ENCODE measurements around the gene TARM1. TPM values are rescaled to one million over a fixed set of nuclear protein-coding genes. Genes with fewer than 3 reads are reported as not detected.
"Not testable (repeated sequence)": the region's sequence is repeated elsewhere in the genome, so short reads cannot be mapped to it uniquely, and the experiment has no call there.

The TARM1 gene
- total and polyA plus RNA-seq, 9 donors, result 0.14 to 0.27 (median 0.27) TPM; not detected in 6

DNA sequence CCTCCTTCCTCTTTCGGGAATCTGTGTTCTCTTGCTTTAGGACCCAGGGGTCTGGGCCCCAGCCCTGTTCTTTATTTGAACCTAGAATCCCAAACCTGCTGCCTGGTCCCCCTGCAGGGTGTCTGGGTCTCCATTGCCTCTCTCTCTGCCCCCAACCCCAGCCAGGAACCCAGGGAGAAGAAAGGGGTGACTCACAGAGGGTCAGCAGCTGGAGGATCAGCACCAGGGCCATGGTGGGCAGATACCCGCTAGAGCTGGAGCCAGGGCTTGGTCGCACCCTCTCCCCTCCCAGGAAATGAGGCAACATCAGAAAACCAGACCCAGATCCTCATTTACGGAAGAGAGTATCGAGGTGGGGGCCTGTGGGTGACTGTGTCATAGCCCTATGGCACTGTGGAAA, 19.4 kb upstream of the TARM1 start, which contains the start of gene OSCAR:
Gene OSCAR (minus strand): TSS at position 243 of the 400 bp plus-strand sequence. CDS start 11 bp downstream, at position 232.
- 60% methylated on average over 2 of the region's 5 CpGs for WGBS (ENCODE audit: insufficient coverage)
- Histone ChIP-seq H3K27ac (ENCODE audit: low read length) (peak within 1 kb of the TSS; percentile 13), H3K4me3 (ENCODE audit: low read length) (no peak within 1 kb of the TSS), H3K27me3 (ENCODE audit: control insufficient read depth, insufficient read depth, low read length) (peaks cover 19% of the 10 kb centered on the region), H3K4me1 (ENCODE audit: control insufficient read depth, insufficient read depth, low read length) (peaks cover 12% of the 10 kb centered on the region), H3K36me3 (ENCODE audit: control insufficient read depth, insufficient read depth, low read length) (peaks cover 7% of the 10 kb centered on the region), H3K9me3 (replicated peaks; ENCODE audit: control insufficient read depth, low read depth, low read length) (no peaks in the 10 kb centered on the region)
- peak; percentile 43 for DNase-seq

DNA sequence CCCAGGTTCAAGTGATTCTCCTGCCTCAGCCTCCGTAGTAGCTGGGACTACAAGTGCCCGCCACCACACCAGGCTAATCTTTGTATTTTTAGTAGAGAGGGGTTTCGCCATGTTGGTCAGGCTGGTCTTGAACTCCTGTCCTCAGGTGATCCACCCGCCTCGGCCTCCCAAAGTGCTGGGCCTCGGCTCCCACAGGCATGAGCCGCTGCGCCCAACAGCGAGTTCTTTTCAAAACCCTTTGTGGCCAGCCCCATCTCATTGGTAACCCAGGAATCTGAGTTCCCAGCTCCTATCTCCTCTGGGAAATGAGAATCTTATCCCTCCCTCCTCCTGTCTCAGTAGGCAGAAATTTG, 18.7 kb upstream of the TARM1 start:
- H3K27ac ChIP-seq (ENCODE audit: low read length); H3K4me3 ChIP-seq (ENCODE audit: low read length); DNase-seq; H3K36me3 ChIP-seq (ENCODE audit: control insufficient read depth, insufficient read depth, low read length); H3K9me3 ChIP-seq (replicated peaks; ENCODE audit: control insufficient read depth, low read depth, low read length): not testable (repeated sequence)
- Histone ChIP-seq H3K27me3 (ENCODE audit: control insufficient read depth, insufficient read depth, low read length) (peaks cover 26% of the 10 kb centered on the region), H3K4me1 (ENCODE audit: control insufficient read depth, insufficient read depth, low read length) (peaks cover 13% of the 10 kb centered on the region)
- 75% methylated on average over 7 of the region's 9 CpGs for WGBS (ENCODE audit: insufficient coverage)

GRCh38 chr19:54099190-54099902, 18.2 kb upstream of the TARM1 start:
- Histone ChIP-seq H3K4me1 (ENCODE audit: control insufficient read depth, insufficient read depth, low read length) (peaks cover 13% of the 10 kb centered on the region), H3K27me3 (ENCODE audit: control insufficient read depth, insufficient read depth, low read length) (peaks cover 32% of the 10 kb centered on the region), H3K9me3 (replicated peaks; ENCODE audit: control insufficient read depth, low read depth, low read length) (no peaks in the 10 kb centered on the region), H3K27ac (ENCODE audit: low read length) (no peak overlapping the region), H3K36me3 (ENCODE audit: control insufficient read depth, insufficient read depth, low read length) (peaks cover 2% of the 10 kb centered on the region), H3K4me3 (ENCODE audit: low read length) (no peak overlapping the region)
- WGBS (ENCODE audit: insufficient coverage), result 80% methylated on average over 7 of the region's 12 CpGs
- DNase-seq, result no peak

DNA sequence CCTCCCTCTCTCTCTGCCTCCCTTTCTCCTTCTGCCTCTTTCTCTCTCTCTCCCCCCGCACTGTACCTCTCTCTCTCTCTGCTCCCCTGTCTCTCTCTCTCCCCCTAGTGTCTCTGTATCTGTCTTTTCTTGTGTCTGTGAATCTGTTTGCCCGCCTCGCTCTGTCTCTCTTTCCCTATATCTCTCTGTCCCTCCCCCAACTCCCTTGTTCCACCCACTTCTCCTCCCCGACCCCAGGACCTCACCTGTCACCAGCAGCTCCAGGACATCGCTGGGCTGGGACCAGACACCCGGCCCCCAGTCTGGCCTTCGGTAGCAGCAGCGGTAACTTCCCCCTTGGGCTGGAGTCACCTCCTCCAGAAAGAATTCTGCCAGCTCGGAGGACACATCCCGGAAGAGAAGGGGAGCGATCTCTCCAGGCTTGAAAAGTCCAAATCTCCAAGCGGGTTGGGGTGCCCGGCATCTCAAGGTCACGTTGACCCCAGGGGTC, 15.5 kb upstream of the TARM1 start:
- peaks cover 6% of the 10 kb centered on the region for H3K4me1 ChIP-seq (ENCODE audit: control insufficient read depth, insufficient read depth, low read length)
- DNase-seq, result no peak
- H3K4me3 ChIP-seq (ENCODE audit: low read length), result no peak overlapping the region
- no peaks in the 10 kb centered on the region for H3K9me3 ChIP-seq (replicated peaks; ENCODE audit: control insufficient read depth, low read depth, low read length)
- peaks cover 33% of the 10 kb centered on the region for H3K27me3 ChIP-seq (ENCODE audit: control insufficient read depth, insufficient read depth, low read length)
- WGBS (ENCODE audit: insufficient coverage), result 4% methylated on average over 14 of the region's 14 CpGs
- H3K27ac ChIP-seq (ENCODE audit: low read length), result no peak overlapping the region
- H3K36me3 ChIP-seq (ENCODE audit: control insufficient read depth, insufficient read depth, low read length), result no peaks in the 10 kb centered on the region

DNA sequence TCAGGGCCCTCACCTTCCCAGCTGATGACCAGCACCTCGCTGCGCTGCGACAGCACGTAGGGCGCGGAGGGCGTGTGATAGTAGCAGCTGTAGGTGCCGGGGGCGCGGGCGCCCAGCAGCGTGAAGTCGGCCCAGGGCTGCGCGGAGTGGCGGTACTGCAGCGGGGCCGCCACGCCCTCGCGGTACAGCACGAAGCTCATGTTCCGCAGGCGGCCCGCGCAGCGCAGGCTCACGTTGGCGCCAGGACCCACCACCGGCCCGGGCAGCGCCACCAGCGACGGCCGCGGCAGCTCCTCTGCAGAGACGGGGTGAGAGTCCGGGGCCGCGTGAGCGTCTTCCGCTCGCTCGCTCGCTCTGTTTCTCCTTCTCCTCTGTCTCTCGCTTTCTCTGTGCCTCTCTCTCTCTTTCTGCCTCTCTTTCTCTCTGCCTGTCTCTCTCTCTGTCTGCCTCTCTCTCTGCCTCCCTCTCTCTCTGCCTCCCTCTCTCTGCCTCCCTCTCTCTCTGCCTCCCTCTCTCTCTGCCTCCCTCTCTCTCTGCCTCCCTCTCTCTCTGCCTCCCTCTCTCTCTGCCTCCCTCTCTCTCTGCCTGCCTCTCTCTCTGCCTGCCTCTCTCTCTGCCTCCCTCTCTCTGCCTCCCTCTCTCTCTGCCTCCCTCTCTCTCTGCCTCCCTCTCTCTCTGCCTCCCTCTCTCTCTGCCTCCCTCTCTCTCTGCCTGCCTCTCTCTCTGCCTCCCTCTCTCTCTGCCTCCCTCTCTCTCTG, 14.9 kb upstream of the TARM1 start:
- H3K9me3 ChIP-seq (replicated peaks; ENCODE audit: control insufficient read depth, low read depth, low read length); H3K27ac ChIP-seq (ENCODE audit: low read length); H3K4me1 ChIP-seq (ENCODE audit: control insufficient read depth, insufficient read depth, low read length); H3K36me3 ChIP-seq (ENCODE audit: control insufficient read depth, insufficient read depth, low read length); H3K4me3 ChIP-seq (ENCODE audit: low read length): not testable (repeated sequence)
- H3K27me3 ChIP-seq (ENCODE audit: control insufficient read depth, insufficient read depth, low read length), result peaks cover 34% of the 10 kb centered on the region
- under 1% methylated on average over 46 of the region's 46 CpGs for WGBS (ENCODE audit: insufficient coverage)
- peak; percentile 39 for DNase-seq

GRCh38 chr19:54095136-54095858, 14.1 kb upstream of the TARM1 start:
- H3K4me3 ChIP-seq (ENCODE audit: low read length), result no peak overlapping the region
- 66% methylated on average over 22 of the region's 22 CpGs for WGBS (ENCODE audit: insufficient coverage)

DNA sequence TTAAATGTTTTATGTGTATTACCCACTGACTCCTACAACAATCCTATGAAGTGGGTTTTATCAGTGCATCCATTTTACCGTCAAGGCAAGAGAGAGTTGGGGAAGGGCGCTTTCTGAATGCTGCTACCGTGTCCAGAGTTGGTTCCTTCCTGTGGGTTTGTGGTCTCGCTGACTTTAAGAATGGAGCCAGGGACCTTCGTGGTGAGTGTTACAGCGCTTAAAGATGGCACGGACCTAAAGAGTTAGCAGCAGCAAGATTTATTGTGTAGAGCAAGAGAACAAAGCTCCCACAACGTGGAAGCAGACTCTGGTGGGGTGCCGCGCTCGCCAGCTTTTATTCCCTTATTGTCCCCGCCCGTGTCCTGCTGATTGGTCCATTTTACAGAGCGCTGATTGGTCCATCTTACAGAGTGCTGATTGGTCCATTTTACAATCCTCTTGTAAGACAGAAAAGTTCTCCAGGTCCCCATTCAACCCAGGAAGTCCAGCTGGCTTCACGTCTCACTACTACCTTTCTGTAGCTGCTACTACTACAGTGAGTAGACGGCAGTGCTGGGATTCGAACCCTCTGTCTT, 13.3 kb upstream of the TARM1 start:
- H3K4me3 ChIP-seq (ENCODE audit: low read length), result no peak overlapping the region
- H3K27ac ChIP-seq (ENCODE audit: low read length), result no peak overlapping the region
- no peak for DNase-seq
- H3K27me3 ChIP-seq (ENCODE audit: control insufficient read depth, insufficient read depth, low read length), result peaks cover 35% of the 10 kb centered on the region
- peaks cover 6% of the 10 kb centered on the region for H3K4me1 ChIP-seq (ENCODE audit: control insufficient read depth, insufficient read depth, low read length)
- 76% methylated on average over 17 of the region's 17 CpGs for WGBS (ENCODE audit: insufficient coverage)
- H3K36me3 ChIP-seq (ENCODE audit: control insufficient read depth, insufficient read depth, low read length), result no peaks in the 10 kb centered on the region
- H3K9me3 ChIP-seq (replicated peaks; ENCODE audit: control insufficient read depth, low read depth, low read length), result no peaks in the 10 kb centered on the region

More at GRCh38 chr19:54095136-54095858, 14.1 kb upstream of the TARM1 start:
- no peak overlapping the region for H3K27ac ChIP-seq (ENCODE audit: low read length)
- H3K4me1 ChIP-seq (ENCODE audit: control insufficient read depth, insufficient read depth, low read length), result peaks cover 6% of the 10 kb centered on the region
- no peak for DNase-seq
- peaks cover 35% of the 10 kb centered on the region for H3K27me3 ChIP-seq (ENCODE audit: control insufficient read depth, insufficient read depth, low read length)
- H3K36me3 ChIP-seq (ENCODE audit: control insufficient read depth, insufficient read depth, low read length), result no peaks in the 10 kb centered on the region
- no peaks in the 10 kb centered on the region for H3K9me3 ChIP-seq (replicated peaks; ENCODE audit: control insufficient read depth, low read depth, low read length)

DNA sequence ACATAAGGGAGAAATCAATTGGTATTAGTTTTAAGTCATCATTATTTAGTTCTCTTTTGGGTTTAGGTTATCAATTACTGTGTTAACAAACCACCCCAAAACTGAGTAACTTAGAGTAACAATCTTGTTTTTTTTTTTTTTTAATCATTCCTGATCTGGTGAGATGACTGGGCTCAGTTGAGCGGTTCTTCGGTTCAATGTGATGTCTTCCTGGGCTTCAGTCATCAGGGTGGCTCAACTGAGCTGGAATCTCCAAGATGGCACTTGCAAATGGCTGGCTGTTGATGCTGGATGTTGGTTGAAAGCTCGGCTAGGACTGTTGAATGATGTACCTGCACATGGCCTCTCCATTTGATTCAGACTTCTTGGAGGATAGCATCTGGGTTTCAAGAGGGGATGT, 3.2 kb upstream of the TARM1 start:
- Histone ChIP-seq H3K4me1 (ENCODE audit: control insufficient read depth, insufficient read depth, low read length) (no peaks in the 10 kb centered on the region), H3K36me3 (ENCODE audit: control insufficient read depth, insufficient read depth, low read length) (no peaks in the 10 kb centered on the region), H3K4me3 (ENCODE audit: low read length) (no peak overlapping the region), H3K27ac (ENCODE audit: low read length) (no peak overlapping the region), H3K27me3 (ENCODE audit: control insufficient read depth, insufficient read depth, low read length) (no peaks in the 10 kb centered on the region), H3K9me3 (replicated peaks; ENCODE audit: control insufficient read depth, low read depth, low read length) (peaks cover 8% of the 10 kb centered on the region)
- WGBS (ENCODE audit: insufficient coverage), result 90% methylated on average over 3 of the region's 3 CpGs
- DNase-seq, result no peak

GRCh38 chr19:54077334-54077733, 3.8 kb downstream of the TARM1 start:
- DNase-seq, result peak; percentile 25
- no peaks in the 10 kb centered on the region for H3K36me3 ChIP-seq (ENCODE audit: control insufficient read depth, insufficient read depth, low read length)
- WGBS (ENCODE audit: insufficient coverage), result no CpG with 5 or more reads among the region's 5 CpGs
- peaks cover 8% of the 10 kb centered on the region for H3K9me3 ChIP-seq (replicated peaks; ENCODE audit: control insufficient read depth, low read depth, low read length)
- H3K4me1 ChIP-seq (ENCODE audit: control insufficient read depth, insufficient read depth, low read length), result no peaks in the 10 kb centered on the region
- no peak overlapping the region for H3K4me3 ChIP-seq (ENCODE audit: low read length)
- no peak overlapping the region for H3K27ac ChIP-seq (ENCODE audit: low read length)
- H3K27me3 ChIP-seq (ENCODE audit: control insufficient read depth, insufficient read depth, low read length), result no peaks in the 10 kb centered on the region

All from muscle of leg (tissue), 11 donors.